ENCODE data around the gene SKI.
A peak's percentile ranks its signal among the peaks of the same experiment; 100 is the strongest.

SKI gene

GRCh38 chr1:2354511-2355372 lies 126.6 kb downstream of the SKI start:
- no peaks in the 10 kb centered on the region for H3K9me3 Mint-ChIP-seq

GRCh38 chr1:2355373-2356261 lies 127.5 kb downstream of the SKI start:
- Mint-ChIP-seq H3K9me3 (peaks cover 4% of the 10 kb centered on the region), H3K27me3 (ENCODE audit: low read depth, poor library complexity) (peaks cover 7% of the 10 kb centered on the region), H3K36me3 (ENCODE audit: low read depth) (peaks cover 5% of the 10 kb centered on the region), H3K4me3 (no peak overlapping the region), H3K4me1 (peaks cover 47% of the 10 kb centered on the region), H3K27ac (no peak overlapping the region)
- TF ChIP-seq CTCF (IDR thresholded peaks at IDR 0.05), result no peak
- DNase-seq, result peak; percentile 4

More at GRCh38 chr1:2354511-2355372, 126.6 kb downstream of the SKI start:
- peaks cover 7% of the 10 kb centered on the region for H3K27me3 Mint-ChIP-seq (ENCODE audit: low read depth, poor library complexity)
- H3K4me3 Mint-ChIP-seq, result no peak overlapping the region
- no peak overlapping the region for H3K27ac Mint-ChIP-seq
- DNase-seq, result peak; percentile 3
- peaks cover 41% of the 10 kb centered on the region for H3K4me1 Mint-ChIP-seq
- H3K36me3 Mint-ChIP-seq (ENCODE audit: low read depth), result no peaks in the 10 kb centered on the region
- TF ChIP-seq CTCF (IDR thresholded peaks at IDR 0.05), result no peak

GRCh38 chr1:2356401-2356800 lies 128.3 kb downstream of the SKI start:
- peaks cover 7% of the 10 kb centered on the region for H3K27me3 Mint-ChIP-seq (ENCODE audit: low read depth, poor library complexity)
- peaks cover 4% of the 10 kb centered on the region for H3K9me3 Mint-ChIP-seq
- H3K4me1 Mint-ChIP-seq, result peaks cover 44% of the 10 kb centered on the region
- no peak for TF ChIP-seq CTCF (IDR thresholded peaks at IDR 0.05)
- peaks cover 11% of the 10 kb centered on the region for H3K36me3 Mint-ChIP-seq (ENCODE audit: low read depth)
- H3K4me3 Mint-ChIP-seq, result no peak overlapping the region
- peak overlapping the region; percentile 71 for H3K27ac Mint-ChIP-seq
- no peak for DNase-seq

- peaks cover 7% of the 10 kb centered on the region for H3K9me3 Mint-ChIP-seq
- H3K27me3 Mint-ChIP-seq (ENCODE audit: low read depth, poor library complexity), result peaks cover 3% of the 10 kb centered on the region
- H3K4me3 Mint-ChIP-seq, result no peak overlapping the region
- H3K36me3 Mint-ChIP-seq (ENCODE audit: low read depth), result peaks cover 14% of the 10 kb centered on the region
- peak; percentile 4 for DNase-seq
- no peak overlapping the region for H3K27ac Mint-ChIP-seq
- no peak for TF ChIP-seq CTCF (IDR thresholded peaks at IDR 0.05)
- H3K4me1 Mint-ChIP-seq, result peaks cover 39% of the 10 kb centered on the region
Measured at GRCh38 chr1:2356911-2357845, 129.1 kb downstream of the SKI start.

GRCh38 chr1:2358072-2358471 lies 130.0 kb downstream of the SKI start:
- H3K4me3 Mint-ChIP-seq, result no peak overlapping the region
- TF ChIP-seq CTCF (IDR thresholded peaks at IDR 0.05), result no peak
- H3K27me3 Mint-ChIP-seq (ENCODE audit: low read depth, poor library complexity), result peaks cover 3% of the 10 kb centered on the region
- H3K27ac Mint-ChIP-seq, result no peak overlapping the region
- H3K9me3 Mint-ChIP-seq, result peaks cover 16% of the 10 kb centered on the region
- DNase-seq, result peak; percentile 1
- H3K36me3 Mint-ChIP-seq (ENCODE audit: low read depth), result peaks cover 23% of the 10 kb centered on the region
- peaks cover 33% of the 10 kb centered on the region for H3K4me1 Mint-ChIP-seq

Measured in nephron progenitor cell (in vitro differentiated cells).